GM18505 (cell line): ENCODE data around the gene LTB.
A peak's percentile ranks its signal among the peaks of the same experiment; 100 is the strongest.
"Not testable (repeated sequence)": the region's sequence is repeated elsewhere in the genome, so short reads cannot be mapped to it uniquely, and the experiment has no call there.

Source experiments
- ATAC-seq: cut with Tn5 transposase; IDR thresholded peaks from one replicate; pipeline ENCODE4 v1.9.1; 2021; ENCODE audit not compliant: unreplicated experiment
- POLR2A ChIP-seq: IDR thresholded peaks from 4 replicates; pipeline ENCODE4 v1.6.1; 2011; ENCODE audit warnings: borderline replicate concordance; ENCODE audit not compliant: insufficient read depth, insufficient read length; ENCODE audit errors: extremely low read depth

Gene LTB

DNA sequence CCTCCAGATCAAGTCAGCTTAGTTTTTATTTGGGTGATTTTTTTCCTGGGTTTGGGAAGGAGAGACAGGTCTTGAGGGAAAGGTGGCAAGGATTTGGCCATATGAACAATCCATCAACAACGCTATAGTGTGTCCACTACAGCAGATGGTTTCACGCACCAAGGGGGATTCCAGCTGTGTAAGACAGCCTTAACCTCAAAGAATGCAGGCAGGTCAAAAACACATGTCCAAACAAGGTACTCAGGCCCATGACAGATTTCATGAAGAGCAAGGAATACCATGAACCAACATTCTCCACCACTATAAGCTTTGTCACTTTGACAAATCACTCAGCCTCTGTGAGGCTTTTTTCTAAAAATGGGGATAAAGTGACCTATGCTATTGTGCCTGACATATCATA is 34.8 kb upstream of the LTB start:
- no peak for TF ChIP-seq POLR2A
- no peak for ATAC-seq

DNA sequence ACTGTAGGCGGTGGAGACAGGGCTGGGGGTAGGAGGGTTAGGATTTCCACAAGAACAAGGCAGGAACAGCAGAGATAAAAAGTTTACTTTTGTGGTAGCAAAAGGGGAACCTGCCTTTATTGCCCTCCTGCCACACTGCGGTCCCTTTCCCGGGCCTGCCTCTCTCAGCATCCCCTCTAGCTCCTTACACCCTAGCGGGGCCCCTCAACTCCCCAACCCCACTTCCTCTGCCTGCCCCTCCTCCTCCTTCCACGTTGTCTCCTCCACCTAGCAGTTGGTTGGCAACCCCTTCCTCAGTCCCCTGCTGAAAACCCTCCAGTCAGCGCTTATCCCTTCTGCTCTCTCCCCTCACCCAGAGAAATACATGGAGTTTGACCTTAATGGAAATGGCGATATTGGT is 33.5 kb upstream of the LTB start:
- no peak for ATAC-seq
- TF ChIP-seq POLR2A = peak; percentile 26

DNA sequence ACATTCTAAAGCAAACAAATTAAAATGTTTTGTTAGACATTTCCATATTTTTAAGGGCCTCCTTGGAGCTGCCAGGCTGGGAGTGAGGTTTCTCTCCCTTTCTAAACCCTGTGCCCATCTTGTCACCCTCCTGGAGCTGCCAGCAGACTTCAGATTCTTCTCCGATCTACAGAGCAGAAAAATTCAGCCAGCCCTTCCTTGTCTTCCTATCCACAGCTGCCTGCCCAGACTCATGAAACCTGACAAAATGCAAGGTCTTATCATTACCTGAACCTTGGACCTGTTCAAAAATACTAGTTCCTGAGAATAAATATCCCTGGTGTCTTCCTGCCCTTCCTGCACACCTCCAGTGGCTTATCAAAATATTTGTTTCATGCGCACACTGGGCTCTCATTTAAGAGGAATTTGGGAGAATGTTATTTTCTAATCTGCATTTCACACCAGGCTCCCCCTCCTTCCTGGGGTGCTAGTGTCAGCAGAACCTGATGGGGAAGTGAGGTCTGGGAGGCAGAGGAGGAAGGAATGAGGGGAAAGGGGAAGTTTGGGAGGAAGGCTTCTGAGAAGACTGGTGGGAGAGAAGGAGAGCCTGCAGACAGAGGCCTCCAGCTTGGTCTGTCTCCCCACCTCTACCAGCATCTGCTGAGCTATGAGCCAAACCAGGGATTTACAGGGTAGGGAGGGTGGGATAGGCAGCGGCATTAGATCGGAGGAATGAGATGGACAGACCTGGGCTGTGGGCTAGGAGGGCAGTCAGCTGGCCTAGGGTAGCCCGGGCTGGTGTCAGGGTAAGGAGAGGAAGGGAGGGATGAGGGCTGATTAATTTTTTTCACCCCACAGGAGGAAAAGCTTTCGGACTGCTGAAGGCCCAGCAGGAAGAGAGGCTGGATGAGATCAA is 32.7 kb upstream of the LTB start, which contains the start of gene AIF1:
Gene AIF1 (plus strand): TSS at position 551 of the 895 bp plus-strand sequence. CDS start 96 bp downstream, at position 647.
- TF ChIP-seq POLR2A = no peak
- no peak for ATAC-seq

DNA sequence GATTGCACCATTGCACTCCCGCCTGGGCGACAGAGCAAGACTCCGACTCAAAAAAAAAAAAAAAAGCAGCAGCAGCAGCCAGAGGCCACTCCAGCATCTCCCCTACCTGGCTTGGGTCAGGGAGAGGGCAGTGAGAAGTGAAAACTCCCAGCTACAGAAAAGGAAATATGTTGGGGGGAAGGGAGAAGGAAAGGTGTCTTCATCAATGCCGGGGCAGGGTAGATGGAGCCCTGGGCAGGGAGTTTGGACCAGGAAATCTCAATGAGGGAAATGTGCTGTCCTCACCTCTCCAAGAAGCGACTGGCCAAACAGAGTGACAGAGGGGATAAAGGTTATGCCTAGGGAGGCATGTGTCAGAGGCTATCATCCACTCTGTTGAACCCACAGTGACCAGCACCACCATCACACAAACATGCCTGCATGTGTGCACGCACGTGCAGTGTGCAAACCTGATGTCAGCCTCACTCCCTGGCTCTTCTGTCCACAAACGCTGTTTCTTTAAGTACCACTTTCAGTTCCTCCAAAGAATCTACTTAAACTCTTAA is 31.9 kb upstream of the LTB start:
- TF ChIP-seq POLR2A = peak; percentile 52
- no peak for ATAC-seq

DNA sequence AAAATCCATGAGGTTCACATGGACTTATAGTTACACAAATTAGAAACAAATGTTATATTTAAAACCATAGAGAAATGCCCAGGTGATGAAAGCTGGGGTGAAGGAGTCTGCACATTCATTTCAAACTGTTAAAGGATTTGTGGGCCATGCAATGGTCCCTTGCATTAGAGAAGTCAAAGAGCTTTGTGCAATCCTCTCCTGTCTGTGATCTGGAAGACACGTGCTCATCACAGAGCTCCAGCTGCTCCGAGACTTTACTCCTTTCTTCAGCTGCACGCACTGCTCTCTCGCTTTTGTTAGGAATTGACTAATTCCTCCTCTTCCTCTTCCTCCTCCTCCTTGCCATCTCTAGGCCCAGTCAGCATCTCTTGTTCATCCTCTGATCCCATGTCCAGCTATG is 28.7 kb upstream of the LTB start:
- no peak for ATAC-seq
- no peak for TF ChIP-seq POLR2A

DNA sequence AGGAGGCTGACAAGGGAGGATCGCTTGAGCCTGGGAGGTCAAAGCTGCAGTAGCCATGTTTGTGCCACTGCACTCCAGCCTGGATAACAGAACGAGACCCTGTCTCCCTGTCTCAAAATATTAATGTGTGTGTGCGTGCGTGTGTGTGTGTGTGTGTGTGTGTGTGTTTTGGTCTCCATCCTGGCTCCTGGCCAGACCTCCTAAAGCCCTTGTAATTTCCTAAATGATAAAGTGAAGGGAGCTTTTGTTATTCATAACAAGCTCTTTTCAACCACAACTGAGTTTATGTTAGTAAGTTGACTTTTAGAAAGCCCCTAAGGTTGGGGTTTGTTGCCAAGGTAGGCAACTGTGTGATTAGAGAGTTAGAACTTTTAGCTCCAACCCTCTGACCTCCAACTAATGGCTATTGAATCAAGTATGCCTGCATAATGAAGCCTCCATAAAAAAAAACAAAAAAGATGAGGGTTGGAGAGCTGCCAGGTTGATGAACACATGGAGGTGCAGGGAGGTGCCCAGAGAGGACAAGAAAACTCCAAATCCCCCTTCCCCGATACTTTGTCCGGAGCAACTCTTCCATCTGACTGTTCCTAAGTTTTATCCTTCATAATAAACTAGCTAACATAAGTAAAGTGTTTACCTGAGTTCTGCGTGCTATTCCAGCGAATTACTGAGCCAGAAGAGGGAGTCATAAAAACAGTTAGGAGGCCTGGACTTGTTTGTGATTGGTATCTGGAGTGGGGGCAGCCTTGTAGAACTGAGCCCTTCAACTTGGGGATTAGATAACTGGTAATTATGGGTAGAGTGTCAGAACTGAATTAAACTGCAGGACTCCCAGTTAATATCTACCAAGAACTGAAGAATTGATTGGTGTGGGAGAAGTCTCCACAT is 27.5 kb upstream of the LTB start:
- no peak for TF ChIP-seq POLR2A
- no peak for ATAC-seq

DNA sequence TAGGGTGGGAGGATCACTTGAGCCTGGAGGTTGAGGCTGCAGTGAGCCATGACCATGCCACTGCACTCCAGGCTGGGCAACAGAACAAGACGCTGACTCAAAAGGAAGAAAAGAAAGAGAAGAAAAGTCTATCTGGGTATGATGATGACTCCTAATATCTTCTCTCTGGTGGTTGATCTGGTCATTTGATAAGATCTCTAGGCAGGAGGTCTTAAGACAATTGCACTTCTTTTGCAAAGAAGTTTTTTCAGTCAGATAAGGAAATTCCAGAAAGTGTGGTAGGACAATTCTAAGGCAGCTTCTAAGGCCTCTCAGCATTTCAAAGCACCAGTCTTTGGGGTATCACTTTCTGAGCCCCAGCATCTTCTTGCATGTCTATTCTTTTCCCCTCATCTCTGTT is 25.1 kb upstream of the LTB start:
- ATAC-seq = no peak
- TF ChIP-seq POLR2A = no peak

DNA sequence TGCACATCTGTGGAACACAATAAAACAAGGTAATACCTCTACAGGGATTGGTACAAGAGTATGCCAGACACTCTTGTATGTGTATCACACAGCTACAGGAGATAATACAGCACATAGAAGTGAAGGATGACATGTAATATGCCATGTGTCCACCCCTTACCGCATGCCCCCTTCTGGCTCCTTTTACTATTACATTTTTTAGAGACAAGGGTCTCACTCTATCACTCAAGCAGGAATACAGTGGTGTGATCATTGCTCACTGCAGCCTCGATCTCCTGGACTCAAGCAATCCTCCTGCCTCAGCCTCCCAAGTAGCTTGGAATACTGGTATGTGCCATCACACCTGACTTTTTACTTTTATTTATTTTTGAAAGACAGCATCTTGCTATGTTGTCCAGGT is 14.8 kb upstream of the LTB start:
- no peak for ATAC-seq
- no peak for TF ChIP-seq POLR2A

DNA sequence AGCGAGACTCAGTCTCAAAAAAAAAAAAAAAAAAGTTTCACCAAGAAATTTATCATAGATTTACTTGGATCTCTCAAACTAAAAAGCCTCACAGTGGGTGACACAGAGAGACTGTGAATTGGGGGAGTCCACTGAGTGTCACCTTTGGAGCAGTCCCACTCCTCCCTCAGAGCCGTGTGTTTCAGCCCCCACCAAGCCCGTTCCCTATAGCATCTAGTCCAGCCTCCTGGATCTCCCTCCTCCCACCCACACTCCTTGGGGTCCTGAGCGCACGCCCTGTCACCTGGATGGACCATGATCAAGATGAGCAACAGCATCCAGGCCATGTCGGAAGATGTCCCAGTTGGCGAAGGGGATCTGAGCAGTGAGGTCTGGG is 10.2 kb upstream of the LTB start:
- ATAC-seq = no peak
- TF ChIP-seq POLR2A = no peak

DNA sequence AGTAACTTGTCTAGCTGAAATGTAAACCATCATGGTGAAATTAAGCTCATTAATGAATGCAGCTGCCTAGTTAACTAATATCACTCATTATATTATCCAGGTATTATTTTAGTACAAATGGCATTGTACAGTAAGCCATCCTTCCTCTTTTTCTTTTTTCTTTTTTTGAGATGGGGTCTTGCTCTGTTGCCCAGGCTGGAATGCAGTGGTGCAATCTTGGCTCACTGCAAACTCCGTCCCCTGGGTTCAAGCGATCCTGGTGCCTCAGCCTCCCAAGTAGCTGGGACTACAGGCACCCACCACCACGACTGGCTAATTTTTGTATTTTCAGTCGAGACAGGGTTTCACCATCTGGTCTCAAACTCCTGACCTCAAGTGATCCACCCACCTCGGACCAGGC is 8.5 kb upstream of the LTB start:
- not testable (repeated sequence) for ATAC-seq

DNA sequence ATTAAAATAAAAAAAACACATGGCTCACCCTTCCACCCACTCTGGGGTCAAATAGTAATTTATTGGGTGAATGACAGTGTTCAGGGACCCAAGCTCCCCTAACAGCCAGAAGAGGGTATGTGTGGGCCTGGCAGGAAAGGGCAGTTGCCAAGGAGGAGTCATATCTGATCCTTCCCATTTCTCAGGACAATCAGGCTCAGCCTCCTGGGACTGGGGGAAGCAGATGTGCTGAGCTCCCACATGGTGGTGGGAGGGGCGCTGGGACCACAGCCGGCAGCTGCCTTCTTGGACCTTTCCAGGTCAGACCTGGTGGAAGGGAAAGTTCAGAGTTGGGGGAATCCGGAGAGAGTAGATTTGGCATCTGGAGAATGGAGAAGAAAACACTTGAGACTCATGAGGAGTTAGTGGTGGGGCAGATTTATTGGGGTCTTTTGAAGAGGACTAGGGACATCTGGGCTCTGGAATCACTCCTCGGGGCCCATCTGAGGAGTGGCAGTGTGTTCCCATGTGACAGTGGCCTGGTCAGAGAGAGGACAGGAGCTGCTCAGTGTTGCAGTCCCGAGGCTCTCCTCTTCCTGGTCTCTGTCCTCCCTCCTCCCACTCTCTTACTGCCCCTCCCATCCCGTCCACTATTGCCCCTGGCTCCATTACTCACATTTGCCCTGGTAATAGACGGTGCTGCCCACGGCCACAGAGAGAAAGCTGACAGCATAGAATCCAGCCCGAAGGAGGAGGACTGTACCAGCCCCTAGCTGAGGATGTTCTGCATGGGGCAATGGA is 6.8 kb upstream of the LTB start:
- no peak for ATAC-seq
- TF ChIP-seq POLR2A = no peak

DNA sequence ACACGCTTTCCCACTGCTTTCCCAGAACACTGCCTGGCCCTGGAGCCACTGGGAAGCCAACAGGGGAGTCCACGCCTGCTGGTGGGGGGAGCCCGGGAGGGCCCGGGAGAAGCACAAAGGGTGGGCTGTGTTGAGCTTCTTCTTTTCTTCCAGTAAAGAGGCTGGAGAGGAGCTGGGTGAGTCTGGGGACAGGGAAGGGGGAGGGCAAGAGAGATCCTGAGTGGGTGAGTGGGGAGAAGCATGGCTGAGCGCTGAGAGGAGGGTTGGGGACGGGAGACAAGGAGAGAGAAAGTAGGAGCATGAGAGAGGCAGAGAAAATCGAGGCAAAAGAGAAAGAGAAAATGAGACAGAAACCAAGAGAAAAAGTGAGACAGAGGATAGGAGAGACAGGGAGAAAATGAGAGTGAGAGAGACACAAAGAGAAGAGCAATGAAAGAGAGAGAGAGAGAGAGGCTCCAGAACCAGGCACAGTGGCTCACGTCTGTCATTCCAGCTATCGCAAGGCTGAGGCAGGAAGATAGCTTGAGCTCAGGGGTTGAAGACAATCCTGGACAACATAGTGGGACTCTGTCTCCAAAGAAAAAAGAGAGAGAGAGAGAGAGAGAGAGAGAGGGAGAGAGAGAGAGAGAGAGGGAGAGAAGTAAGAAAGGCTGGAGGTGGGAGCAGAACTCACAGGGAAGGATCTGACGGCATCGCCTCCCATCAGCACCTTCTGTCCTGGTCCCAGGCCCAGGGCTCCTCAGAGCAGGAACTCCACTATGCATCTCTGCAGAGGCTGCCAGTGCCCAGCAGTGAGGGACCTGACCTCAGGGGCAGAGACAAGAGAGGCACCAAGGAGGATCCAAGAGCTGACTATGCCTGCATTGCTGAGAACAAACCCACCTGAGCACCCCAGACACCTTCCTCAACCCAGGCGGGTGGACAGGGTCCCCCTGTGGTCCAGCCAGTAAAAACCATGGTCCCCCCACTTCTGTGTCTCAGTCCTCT is 5.9 kb upstream of the LTB start:
- TF ChIP-seq POLR2A = peak; percentile 1
- no peak for ATAC-seq

DNA sequence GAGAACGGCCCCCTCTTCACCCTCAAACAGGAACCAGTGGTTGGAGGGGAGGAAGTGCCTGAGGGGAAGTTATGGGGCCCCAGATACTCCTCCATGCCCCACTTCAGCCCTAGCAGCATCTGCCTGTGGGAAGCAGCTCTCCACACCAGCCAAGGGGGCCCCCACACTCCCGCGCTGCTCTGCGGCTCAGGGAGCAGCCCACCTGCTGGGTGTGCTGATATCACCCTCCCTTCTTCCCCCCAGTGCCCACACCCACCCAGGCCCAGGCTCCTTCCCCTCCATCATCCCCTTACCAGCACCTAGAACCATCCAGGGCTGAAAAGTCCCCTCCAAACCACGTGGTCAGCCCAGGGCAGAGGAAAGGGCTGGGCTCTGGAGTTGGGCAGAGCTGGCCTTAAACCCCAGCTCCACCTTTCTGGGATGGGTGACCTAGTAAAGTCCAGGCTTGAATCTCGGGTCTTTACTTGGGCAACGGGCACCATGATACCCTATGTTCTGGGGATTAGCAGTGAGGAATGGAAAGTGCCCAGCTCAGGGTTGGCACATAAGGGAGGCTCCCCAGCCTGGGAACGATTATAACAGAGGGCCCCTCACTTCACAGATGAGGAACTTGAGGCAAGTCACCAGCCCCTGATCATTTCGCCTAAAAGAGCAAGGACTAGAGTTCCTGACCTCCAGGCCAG is 4.5 kb upstream of the LTB start:
- no peak for ATAC-seq
- TF ChIP-seq POLR2A = peak; percentile 45
